ENCODE results near the gene TAP1.

The TAP1 gene

GRCh38 chr6:32832535-32832934, 21.0 kb downstream of the TAP1 start:
- TF ChIP-seq, protein P1, sequence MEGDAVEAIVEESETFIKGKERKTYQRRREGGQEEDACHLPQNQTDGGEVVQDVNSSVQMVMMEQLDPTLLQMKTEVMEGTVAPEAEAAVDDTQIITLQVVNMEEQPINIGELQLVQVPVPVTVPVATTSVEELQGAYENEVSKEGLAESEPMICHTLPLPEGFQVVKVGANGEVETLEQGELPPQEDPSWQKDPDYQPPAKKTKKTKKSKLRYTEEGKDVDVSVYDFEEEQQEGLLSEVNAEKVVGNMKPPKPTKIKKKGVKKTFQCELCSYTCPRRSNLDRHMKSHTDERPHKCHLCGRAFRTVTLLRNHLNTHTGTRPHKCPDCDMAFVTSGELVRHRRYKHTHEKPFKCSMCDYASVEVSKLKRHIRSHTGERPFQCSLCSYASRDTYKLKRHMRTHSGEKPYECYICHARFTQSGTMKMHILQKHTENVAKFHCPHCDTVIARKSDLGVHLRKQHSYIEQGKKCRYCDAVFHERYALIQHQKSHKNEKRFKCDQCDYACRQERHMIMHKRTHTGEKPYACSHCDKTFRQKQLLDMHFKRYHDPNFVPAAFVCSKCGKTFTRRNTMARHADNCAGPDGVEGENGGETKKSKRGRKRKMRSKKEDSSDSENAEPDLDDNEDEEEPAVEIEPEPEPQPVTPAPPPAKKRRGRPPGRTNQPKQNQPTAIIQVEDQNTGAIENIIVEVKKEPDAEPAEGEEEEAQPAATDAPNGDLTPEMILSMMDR (IDR thresholded peaks at IDR 0.05; ENCODE audit: insufficient read depth, low read depth, low read length, missing control alignments): no peak
- no peak for DNase-seq (ENCODE audit: low read depth)
- no peak overlapping the region for H3K4me3 ChIP-seq (ENCODE audit: low read depth, low read length)

DNA sequence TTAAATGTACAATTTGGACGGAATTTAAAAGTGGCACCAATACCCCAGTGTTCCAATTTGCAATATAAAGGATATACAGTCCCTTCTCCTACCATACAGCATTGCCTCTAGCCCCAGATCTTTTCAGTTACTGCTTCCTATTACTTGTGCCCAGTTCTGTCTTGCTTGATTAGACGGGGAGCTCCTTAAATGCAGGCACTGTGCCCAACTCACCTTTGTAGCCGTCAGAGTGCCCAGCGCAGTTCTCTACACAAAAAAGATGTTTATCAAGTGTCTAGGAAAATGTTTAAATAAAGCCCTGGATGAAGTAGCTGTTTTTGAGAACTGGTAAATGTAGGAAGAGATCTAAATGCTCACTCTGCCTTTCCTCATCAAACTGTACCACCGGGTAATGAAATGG, 22.6 kb downstream of the TAP1 start:
- no peak overlapping the region for H3K4me3 ChIP-seq (ENCODE audit: low read depth, low read length)
- DNase-seq (ENCODE audit: low read depth): no peak
- TF ChIP-seq, protein P1 (IDR thresholded peaks at IDR 0.05; ENCODE audit: insufficient read depth, low read depth, low read length, missing control alignments): no peak

GRCh38 chr6:32830017-32830416, 23.5 kb downstream of the TAP1 start:
- no peak for DNase-seq (ENCODE audit: low read depth)
- H3K4me3 ChIP-seq (ENCODE audit: low read depth, low read length): no peak overlapping the region
- TF ChIP-seq, protein P1 (IDR thresholded peaks at IDR 0.05; ENCODE audit: insufficient read depth, low read depth, low read length, missing control alignments): no peak

- no peak overlapping the region for H3K4me3 ChIP-seq (ENCODE audit: low read depth, low read length)
- no peak for DNase-seq (ENCODE audit: low read depth)
- TF ChIP-seq, protein P1 (IDR thresholded peaks at IDR 0.05; ENCODE audit: insufficient read depth, low read depth, low read length, missing control alignments): no peak
Observed at GRCh38 chr6:32829495-32829894, 24.0 kb downstream of the TAP1 start.

DNA sequence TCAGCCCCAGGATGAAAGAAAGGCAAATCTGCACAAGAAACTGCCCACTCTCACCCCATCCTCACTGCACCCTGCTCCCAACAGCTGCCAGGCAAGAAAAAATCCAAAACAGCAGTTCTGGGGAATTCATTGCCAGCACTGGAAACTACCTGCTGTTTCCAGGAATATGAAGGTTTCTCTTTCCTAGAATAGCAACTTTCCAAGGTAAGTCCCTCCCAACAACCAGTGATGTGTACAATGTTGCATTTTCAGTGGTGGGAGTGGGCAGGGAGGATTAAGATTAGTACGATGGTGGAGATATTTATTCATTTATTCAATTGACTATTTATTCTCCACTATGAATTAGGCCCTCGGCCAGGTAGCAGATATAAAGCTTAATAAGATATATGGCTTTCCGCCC, 26.5 kb downstream of the TAP1 start:
- no peak overlapping the region for H3K4me3 ChIP-seq (ENCODE audit: low read depth, low read length)
- TF ChIP-seq, protein P1 (IDR thresholded peaks at IDR 0.05; ENCODE audit: insufficient read depth, low read depth, low read length, missing control alignments): no peak
- DNase-seq (ENCODE audit: low read depth): no peak

- no peak for DNase-seq (ENCODE audit: low read depth)
- no peak overlapping the region for H3K4me3 ChIP-seq (ENCODE audit: low read depth, low read length)
- TF ChIP-seq, protein P1 (IDR thresholded peaks at IDR 0.05; ENCODE audit: insufficient read depth, low read depth, low read length, missing control alignments): peak; percentile 11
Observed at GRCh38 chr6:32825966-32826365, 27.5 kb downstream of the TAP1 start.

DNA sequence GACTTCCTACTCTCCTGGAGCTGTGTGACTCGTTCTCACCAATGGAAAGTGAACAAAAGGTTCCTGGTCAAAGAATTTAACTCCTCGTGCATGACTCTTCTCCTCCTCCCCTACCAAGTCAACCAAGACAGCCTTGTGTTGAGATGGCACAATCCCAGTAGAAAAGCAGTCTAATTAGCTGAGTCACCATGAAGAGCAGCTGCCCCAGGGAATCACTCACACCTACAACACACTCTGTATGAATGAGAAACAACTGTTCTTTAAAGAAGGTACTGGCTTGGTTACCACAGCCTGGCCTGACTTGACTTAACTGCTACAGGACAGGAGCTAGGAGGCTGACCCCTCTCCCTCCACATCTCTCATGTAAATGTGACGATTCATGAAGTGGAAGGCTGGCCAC, 33.8 kb downstream of the TAP1 start:
- TF ChIP-seq, protein P1 (IDR thresholded peaks at IDR 0.05; ENCODE audit: insufficient read depth, low read depth, low read length, missing control alignments): no peak
- no peak overlapping the region for H3K4me3 ChIP-seq (ENCODE audit: low read depth, low read length)
- DNase-seq (ENCODE audit: low read depth): no peak

Data from GM12865 (cell line).